SK-MEL-5 (cell line): ENCODE measurements around the gene PIP5K1B. TPM values are rescaled to one million over a fixed set of nuclear protein-coding genes. Genes with fewer than 3 reads are reported as not detected.

Experiments
- DNase-seq: peaks from one replicate; pipeline ENCODE4 v3.0.0-alpha.2; 2016; ENCODE audit warnings: low read depth, low spot score
- in situ Hi-C: cut with HindIII; loops from 2 replicates; pipeline ENCODE4 v1.10.0; 2016; ENCODE audit warnings: low sequenced_read_pairs, high pct_unique_total_duplicates, low pct_unique_long_range_greater_than_20kb
- total RNA-seq: library from RNA; depleted of rRNA; stranded (reverse); fragments of >200 nt; shearing (Covaris generic); gene quantifications from 2 replicates; pipeline ENCODE4 v1.2.3, GENCODE V29; 2014

Gene PIP5K1B
- total RNA-seq, 1 experiment from 2014 or later, result 5.0 TPM

GRCh38 chr9:68721666-68722330, 16.8 kb downstream of the PIP5K1B start:
- in situ Hi-C loops, result loop anchor here (25.0 kb wide), 1 partner anchor 134 kb away; no protein-coding TSS in a partner anchor

DNA sequence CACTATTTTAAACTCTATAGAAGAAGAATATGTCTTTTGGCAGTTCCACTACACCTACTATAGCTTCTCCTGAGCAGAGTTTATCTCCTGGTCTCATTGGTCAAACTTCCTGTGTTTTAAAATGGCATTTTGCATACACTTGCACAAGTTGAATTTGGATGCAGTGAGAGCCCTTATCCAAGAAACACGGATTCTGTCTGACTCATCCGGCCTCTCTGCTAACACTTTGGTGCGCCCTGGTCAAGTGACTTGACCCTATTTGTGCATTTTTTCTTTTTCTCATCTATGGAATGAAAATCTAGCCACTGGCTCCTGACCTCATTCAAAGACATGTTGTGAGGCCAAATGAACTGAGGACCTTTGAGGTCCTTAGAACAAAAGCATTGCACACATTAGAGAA, 20.0 kb downstream of the PIP5K1B start:
- in situ Hi-C loops, result no loop called here
- DNase-seq, result no peak

More at GRCh38 chr9:68721666-68722330, 16.8 kb downstream of the PIP5K1B start:
- DNase-seq, result no peak

GRCh38 chr9:68726489-68726888, 21.4 kb downstream of the PIP5K1B start:
- no peak for DNase-seq
- in situ Hi-C loops, result no loop called here

- no peak for DNase-seq
- in situ Hi-C loops, result no loop called here
These were observed 22.6 kb downstream of the PIP5K1B start for GRCh38 chr9:68727636-68728035.

GRCh38 chr9:68728731-68729130, 23.7 kb downstream of the PIP5K1B start:
- no peak for DNase-seq
- in situ Hi-C loops, result no loop called here

DNA sequence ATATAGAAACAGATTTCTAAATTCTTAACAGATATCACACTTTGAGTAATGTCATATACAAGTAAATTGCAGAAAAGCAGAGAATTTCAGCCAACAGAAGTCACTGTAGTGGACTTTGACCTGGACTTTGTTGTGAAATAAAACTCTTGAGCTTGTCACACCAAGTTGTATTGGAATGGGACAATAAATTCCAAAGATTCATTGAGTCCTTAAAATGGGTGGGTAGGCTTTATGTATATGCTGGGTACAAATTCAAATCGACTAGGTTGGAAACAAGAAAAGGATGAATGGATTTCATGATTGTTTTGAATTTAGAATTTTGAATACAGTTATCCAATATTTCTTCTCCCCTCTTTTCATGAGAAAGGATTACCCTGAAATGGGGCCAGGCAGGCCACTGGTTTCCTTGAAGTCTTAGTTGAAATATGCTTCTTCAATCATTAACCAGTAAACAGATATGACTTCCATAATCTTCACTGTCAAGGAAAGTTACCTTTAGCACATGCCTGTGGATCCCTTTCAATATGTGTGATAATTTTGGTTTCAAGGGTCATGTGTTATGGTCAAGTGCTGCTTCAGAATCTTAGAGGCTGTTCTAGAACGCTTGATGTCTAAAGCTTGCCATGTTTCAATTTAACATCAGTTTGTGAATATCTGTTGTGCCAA, 25.7 kb downstream of the PIP5K1B start:
- DNase-seq, result no peak
- in situ Hi-C loops, result no loop called here

DNA sequence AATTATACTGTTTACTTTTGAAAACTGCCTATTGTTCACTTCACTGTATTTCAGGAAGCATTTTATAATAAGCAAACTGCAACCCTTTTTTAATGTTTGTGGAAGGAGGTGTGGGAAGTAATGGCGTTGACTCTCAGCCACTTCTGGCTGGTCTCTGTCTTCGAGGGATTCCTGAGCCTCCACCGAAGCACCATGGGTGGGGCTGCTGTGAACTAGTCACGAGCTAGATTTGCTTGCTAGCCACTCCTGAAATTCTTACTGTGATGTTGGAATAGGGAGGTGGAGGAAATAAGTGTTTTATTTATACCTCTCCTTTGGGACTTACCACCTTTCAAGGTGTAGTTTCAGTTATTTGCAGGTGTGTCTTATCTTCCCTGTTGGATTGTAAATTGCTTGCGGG, 26.8 kb downstream of the PIP5K1B start:
- in situ Hi-C loops, result no loop called here
- no peak for DNase-seq

DNA sequence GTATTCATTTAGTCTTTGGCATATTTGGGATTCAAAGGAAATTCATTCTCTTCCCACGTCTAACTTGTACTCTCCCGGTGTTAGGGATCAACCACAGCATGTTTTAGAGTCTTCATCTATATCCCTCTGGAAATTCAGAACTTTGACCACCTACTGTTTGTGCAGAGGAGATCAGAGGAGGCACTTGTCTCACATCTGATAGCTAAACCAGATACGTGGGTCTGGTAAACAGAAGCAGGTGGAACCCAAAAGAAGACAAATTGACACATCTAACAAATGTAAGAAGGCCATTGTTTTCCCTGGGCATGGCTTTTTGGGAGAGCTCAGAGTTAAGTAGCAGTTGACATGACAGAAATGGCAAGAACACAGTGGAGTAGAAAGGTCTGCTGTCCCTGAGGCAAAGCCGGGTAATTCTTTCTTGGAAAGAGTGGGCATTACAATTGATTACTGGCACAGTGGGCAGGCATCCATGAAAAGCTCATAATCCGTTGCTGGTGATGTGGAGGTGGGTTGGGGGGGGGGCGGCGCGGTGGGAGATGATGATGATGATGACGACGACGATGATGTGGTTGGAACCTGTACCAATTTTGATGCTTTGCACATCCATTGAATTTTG, 27.5 kb downstream of the PIP5K1B start:
- in situ Hi-C loops, result no loop called here

GRCh38 chr9:68733021-68733405, 28.0 kb downstream of the PIP5K1B start:
- DNase-seq, result no peak
- in situ Hi-C loops, result no loop called here

More for the DNA sequence above, 27.5 kb downstream of the PIP5K1B start:
- DNase-seq, result no peak

GRCh38 chr9:68738358-68738757, 33.3 kb downstream of the PIP5K1B start:
- in situ Hi-C loops, result no loop called here
- no peak for DNase-seq

GRCh38 chr9:68739621-68740174, 34.7 kb downstream of the PIP5K1B start:
- no peak for DNase-seq
- in situ Hi-C loops, result no loop called here

DNA sequence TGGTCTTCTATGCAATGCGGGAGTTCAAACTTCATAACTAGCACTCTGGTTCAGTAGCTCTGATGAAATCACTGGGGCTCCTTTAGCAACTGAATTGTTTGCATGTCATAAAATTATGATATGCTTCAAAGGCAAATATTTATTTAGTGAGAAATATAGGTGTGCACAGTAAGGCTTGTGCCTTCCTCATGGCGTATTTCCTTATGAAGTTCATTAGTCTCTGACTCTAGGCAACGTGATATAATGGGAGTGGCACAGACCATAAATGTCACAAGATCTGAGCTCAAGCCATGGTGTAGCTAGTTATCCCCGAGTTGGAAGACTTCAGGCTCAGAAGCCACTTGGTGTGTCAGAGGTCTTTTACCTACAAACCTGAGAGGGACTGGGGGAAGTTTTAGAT, 35.5 kb downstream of the PIP5K1B start:
- DNase-seq, result no peak
- in situ Hi-C loops, result no loop called here

DNA sequence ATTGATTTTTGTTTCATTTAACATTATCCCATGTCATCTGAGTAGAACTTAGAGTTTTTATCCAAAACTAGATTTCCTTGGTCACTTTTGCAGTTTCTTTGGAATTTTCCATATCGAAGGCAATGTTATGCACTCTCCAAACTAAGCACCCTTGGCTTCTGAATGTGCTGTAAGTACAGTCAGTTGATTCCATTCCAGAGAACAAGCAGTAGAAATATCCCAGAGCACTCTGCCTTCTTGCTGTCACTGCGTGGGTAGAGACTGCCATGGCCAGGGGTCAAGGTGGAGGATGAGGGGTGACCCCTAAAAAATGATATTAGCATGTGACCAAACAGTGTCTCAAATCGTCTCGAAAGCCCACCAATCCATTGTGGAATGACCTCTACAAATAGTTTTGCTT, 36.2 kb downstream of the PIP5K1B start:
- in situ Hi-C loops, result no loop called here
- DNase-seq, result no peak

GRCh38 chr9:68741704-68742332, 36.8 kb downstream of the PIP5K1B start:
- DNase-seq, result no peak
- in situ Hi-C loops, result no loop called here

- in situ Hi-C loops, result no loop called here
- no peak for DNase-seq
These were observed 37.3 kb downstream of the PIP5K1B start for GRCh38 chr9:68742333-68742730.

- in situ Hi-C loops, result no loop called here
- DNase-seq, result no peak
These were observed 39.4 kb downstream of the PIP5K1B start for GRCh38 chr9:68744426-68744825.

- no peak for DNase-seq
- in situ Hi-C loops, result no loop called here
These were observed 41.5 kb downstream of the PIP5K1B start for GRCh38 chr9:68746525-68746924.

DNA sequence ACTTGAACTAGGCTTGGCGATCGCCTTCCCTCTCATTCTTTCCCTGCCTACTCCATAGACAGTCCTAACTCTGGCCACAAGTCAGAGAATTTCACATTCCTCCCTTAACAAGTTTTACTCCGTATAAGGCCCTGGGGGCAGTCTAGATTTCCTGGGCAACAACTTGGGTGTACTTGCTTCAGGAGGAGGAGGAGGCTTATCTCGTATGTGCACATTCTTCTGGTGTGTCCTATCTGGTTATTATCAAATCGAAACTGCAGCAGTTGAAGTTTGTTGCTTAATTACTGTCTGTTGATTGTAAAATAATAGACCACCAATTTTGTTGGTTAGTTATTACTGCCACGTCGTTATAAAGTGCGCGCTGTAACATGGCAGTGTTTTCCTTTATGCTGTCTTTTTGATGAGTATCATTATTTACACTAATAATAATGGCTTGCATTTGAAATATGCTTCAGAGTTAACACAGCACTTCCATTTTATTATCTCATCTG, 42.0 kb downstream of the PIP5K1B start:
- peak; percentile 18 for DNase-seq
- in situ Hi-C loops, result no loop called here
